Peyer's patch (tissue), 4 donors: ENCODE results near the gene SERINC2.

Experiments
- CTCF ChIP-seq, 6 experiments: fragments of 450-650 bp in 4 of 6; fragments of 200-600 bp in 2 of 6; sonication (generic) in 1 of 6; IDR thresholded peaks; one replicate each; pipeline ENCODE4 v1.5.1; 2017 to 2019; ENCODE audit warnings: antibody characterized with exemption in 6 of 6, mild to moderate bottlenecking in 3 of 6, moderate library complexity in 1 of 6
- POLR2A ChIP-seq, 2 donors: fragments of 450-650 bp; IDR thresholded peaks; one replicate each; pipeline ENCODE4 v1.5.1; 2017; ENCODE audit warnings: antibody characterized with exemption in 2 of 2, mild to moderate bottlenecking in 2 of 2, moderate library complexity in 2 of 2

GRCh38 chr1:31460027-31460426 lies 47.0 kb downstream of the SERINC2 start:
- TF ChIP-seq CTCF (IDR thresholded peaks at IDR 0.05) (peak in 3 of 6 experiments; percentile 56 to 64 (median 58)), POLR2A (IDR thresholded peaks at IDR 0.05) (no peak)
